Prostate gland (tissue), 2 donors: ENCODE data around the gene SMIM27.
"Not testable (repeated sequence)": the region's sequence is repeated elsewhere in the genome, so short reads cannot be mapped to it uniquely, and the experiment has no call there.

Experiments
- CTCF ChIP-seq, 4 experiments: fragments of 200-600 bp in 2 of 4; fragments of 450-650 bp in 2 of 4; sonication (generic) in 2 of 4; IDR thresholded peaks; 1 replicate in 3 of 4; 2 replicates in 1 of 4; pipeline ENCODE4 v1.5.1; 2016 to 2019; ENCODE audit warnings: antibody characterized with exemption in 4 of 4, mild to moderate bottlenecking in 2 of 4, moderate library complexity in 2 of 4
- POLR2A ChIP-seq: fragments of 450-650 bp; IDR thresholded peaks from one replicate; pipeline ENCODE4 v1.6.1; 2016; ENCODE audit warnings: antibody characterized with exemption, mild to moderate bottlenecking
- POLR2AphosphoS5 ChIP-seq: sonication (generic); formaldehyde crosslinking; IDR thresholded peaks from one replicate; pipeline ENCODE4 v1.6.1; 2017; ENCODE audit warnings: antibody characterized with exemption

GRCh38 chr9:32548213-32548612 is 3.9 kb upstream of the SMIM27 start:
- not testable (repeated sequence) for TF ChIP-seq POLR2AphosphoS5; CTCF (IDR thresholded peaks at IDR 0.05); POLR2A
